ENCODE measurements around the gene MYO1F.
"Not testable (repeated sequence)": the region's sequence is repeated elsewhere in the genome, so short reads cannot be mapped to it uniquely, and the experiment has no call there.

Gene MYO1F

DNA sequence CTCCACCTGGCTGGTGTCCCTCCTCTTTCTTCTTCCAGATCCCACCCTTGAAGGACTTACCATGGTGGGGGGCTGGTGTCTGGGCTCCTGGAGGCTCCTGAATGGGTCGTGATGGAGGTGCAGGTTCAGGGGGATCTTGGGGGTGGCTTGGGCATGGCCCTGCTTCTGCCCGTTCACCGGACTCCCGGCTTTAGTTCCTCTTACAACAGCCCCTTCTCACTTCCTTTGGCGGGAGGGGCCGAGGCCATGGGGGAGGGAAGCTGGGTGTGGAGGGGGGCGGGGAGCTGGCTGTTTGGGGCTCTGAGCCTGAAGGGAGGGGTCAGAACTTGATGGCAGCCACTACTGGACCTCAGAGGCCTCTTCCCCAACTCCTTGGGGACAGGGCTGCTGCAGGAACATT is at the start of gene MYO1F:
TSS of gene MYO1F (minus strand) at position 196 of the 400 bp plus-strand sequence. CDS start at position 63, 133 bp downstream.
- Histone ChIP-seq H3K36me3 (ENCODE audit: control insufficient read depth, insufficient read depth, low read length) (no peaks in the 10 kb centered on the region), H3K27ac (no peak within 1 kb of the TSS), H2AFZ (no peak within 1 kb of the TSS), H3K4me3 (ENCODE audit: low read depth, low read length) (peak within 1 kb of the TSS; percentile 9), H3K4me2 (ENCODE audit: low read length) (no peak within 1 kb of the TSS), H3K79me2 (no peaks in the 10 kb centered on the region), H3K4me1 (no peaks in the 10 kb centered on the region), H3K9me3 (ENCODE audit: control insufficient read depth, low read length) (no peaks in the 10 kb centered on the region), H3K9ac (no peak within 1 kb of the TSS), H3K27me3 (ENCODE audit: control insufficient read depth, insufficient read depth, low read length) (no peaks in the 10 kb centered on the region)
- TF ChIP-seq, protein P1, sequence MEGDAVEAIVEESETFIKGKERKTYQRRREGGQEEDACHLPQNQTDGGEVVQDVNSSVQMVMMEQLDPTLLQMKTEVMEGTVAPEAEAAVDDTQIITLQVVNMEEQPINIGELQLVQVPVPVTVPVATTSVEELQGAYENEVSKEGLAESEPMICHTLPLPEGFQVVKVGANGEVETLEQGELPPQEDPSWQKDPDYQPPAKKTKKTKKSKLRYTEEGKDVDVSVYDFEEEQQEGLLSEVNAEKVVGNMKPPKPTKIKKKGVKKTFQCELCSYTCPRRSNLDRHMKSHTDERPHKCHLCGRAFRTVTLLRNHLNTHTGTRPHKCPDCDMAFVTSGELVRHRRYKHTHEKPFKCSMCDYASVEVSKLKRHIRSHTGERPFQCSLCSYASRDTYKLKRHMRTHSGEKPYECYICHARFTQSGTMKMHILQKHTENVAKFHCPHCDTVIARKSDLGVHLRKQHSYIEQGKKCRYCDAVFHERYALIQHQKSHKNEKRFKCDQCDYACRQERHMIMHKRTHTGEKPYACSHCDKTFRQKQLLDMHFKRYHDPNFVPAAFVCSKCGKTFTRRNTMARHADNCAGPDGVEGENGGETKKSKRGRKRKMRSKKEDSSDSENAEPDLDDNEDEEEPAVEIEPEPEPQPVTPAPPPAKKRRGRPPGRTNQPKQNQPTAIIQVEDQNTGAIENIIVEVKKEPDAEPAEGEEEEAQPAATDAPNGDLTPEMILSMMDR (IDR thresholded peaks at IDR 0.05), result no peak

DNA sequence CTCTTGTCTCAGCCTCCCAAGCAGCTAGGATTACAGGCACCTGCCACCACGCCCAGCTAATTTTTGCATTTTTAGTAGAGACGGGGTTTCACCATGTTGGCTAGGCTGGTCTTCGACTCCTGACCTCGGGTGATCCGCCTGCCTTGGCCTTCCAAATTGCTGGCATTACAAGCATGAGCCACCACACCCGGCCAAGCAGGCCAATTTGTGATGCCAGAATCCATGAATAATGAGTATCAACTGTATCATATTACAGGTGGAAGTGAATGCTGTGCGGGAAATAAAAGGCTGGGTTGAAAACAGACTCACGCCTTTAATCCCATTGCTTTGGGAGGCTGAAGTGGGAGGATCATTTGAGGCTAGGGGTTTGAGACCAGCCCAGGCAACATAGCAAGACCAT is 49.6 kb upstream of the MYO1F start:
- Histone ChIP-seq H3K4me1 (no peaks in the 10 kb centered on the region), H2AFZ (no peak overlapping the region), H3K9ac (no peak overlapping the region), H3K36me3 (ENCODE audit: control insufficient read depth, insufficient read depth, low read length) (no peaks in the 10 kb centered on the region), H3K79me2 (no peaks in the 10 kb centered on the region), H3K9me3 (ENCODE audit: control insufficient read depth, low read length) (no peaks in the 10 kb centered on the region), H3K4me3 (ENCODE audit: low read depth, low read length) (no peak overlapping the region), H3K27me3 (ENCODE audit: control insufficient read depth, insufficient read depth, low read length) (no peaks in the 10 kb centered on the region), H3K4me2 (ENCODE audit: low read length) (no peak overlapping the region), H3K27ac (no peak overlapping the region)
- TF ChIP-seq, protein P1 (IDR thresholded peaks at IDR 0.05), result no peak

DNA sequence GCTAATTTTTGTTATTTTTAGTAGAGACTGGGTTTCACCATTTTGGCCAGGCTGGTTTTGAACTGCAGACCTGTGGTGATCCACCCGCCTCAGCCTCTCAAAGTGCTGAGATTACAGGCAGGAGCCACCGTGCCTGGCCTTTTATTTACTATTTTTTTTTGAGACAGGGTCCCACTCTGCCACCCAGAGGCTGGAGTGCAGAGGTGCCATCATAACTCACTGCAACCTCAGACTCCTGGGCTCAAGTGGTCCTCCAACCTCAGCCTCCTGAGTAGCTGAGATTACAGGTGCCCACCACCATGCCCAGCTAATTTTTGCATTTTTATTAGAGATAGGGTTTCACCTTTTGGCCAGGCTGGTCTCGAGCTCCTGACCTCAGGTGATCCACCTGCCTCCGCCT is 45.6 kb upstream of the MYO1F start:
- not testable (repeated sequence) for H3K9ac ChIP-seq; H3K79me2 ChIP-seq; H3K9me3 ChIP-seq (ENCODE audit: control insufficient read depth, low read length); H3K4me3 ChIP-seq (ENCODE audit: low read depth, low read length); H3K4me1 ChIP-seq; H3K36me3 ChIP-seq (ENCODE audit: control insufficient read depth, insufficient read depth, low read length); H3K27me3 ChIP-seq (ENCODE audit: control insufficient read depth, insufficient read depth, low read length); H2AFZ ChIP-seq; H3K4me2 ChIP-seq (ENCODE audit: low read length); H3K27ac ChIP-seq

DNA sequence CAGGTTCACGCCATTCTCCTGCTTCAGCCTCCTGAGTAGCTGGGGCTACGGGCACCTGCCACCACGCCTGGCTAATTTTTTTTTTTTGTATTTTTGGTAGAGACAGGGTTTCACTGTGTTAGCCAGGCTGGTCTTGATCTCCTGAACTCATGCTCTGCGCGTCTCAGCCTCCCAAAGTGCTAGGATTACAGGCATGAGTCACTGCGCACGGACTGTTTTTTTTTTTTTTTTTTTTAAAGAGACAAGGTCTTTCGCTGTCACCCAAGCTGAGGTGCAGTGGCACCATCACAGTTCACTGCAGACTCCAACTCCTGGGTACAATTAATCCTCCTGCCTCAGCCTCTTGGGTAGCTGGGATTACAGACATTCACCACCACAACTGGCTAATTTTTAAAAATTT is 41.5 kb upstream of the MYO1F start:
- TF ChIP-seq, protein P1 (IDR thresholded peaks at IDR 0.05), result no peak
- no peaks in the 10 kb centered on the region for H3K9me3 ChIP-seq (ENCODE audit: control insufficient read depth, low read length)

DNA sequence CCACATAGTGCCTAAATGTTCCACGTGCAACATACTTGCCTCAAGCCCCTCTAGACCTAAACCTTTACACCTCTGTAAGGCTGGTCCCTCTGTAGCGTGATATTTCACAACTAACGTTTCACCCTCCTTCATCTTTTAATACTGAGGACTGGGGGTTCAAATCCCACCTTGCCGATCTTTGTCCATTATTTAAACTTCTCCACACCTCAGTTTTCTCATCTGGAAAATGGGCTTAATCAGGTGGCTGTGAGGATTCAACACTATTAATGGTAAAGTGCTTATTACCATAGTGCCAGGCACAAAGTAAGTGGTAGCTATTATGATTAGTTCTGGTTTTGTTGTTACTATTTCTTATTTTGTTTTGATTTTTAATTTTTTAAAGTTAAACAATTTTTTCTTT is 40.7 kb upstream of the MYO1F start:
- H3K9me3 ChIP-seq (ENCODE audit: control insufficient read depth, low read length), result no peaks in the 10 kb centered on the region
- no peaks in the 10 kb centered on the region for H3K79me2 ChIP-seq
- no peaks in the 10 kb centered on the region for H3K36me3 ChIP-seq (ENCODE audit: control insufficient read depth, insufficient read depth, low read length)
- H3K27ac ChIP-seq, result no peak overlapping the region
- H3K4me1 ChIP-seq, result no peaks in the 10 kb centered on the region
- TF ChIP-seq, protein P1 (IDR thresholded peaks at IDR 0.05), result no peak
- H3K4me2 ChIP-seq (ENCODE audit: low read length), result no peak overlapping the region
- H3K9ac ChIP-seq, result no peak overlapping the region
- H2AFZ ChIP-seq, result no peak overlapping the region
- no peak overlapping the region for H3K4me3 ChIP-seq (ENCODE audit: low read depth, low read length)
- H3K27me3 ChIP-seq (ENCODE audit: control insufficient read depth, insufficient read depth, low read length), result no peaks in the 10 kb centered on the region

More for the DNA sequence above, 41.5 kb upstream of the MYO1F start:
- H3K4me1 ChIP-seq, result no peaks in the 10 kb centered on the region
- no peaks in the 10 kb centered on the region for H3K79me2 ChIP-seq
- H3K27me3 ChIP-seq (ENCODE audit: control insufficient read depth, insufficient read depth, low read length), result no peaks in the 10 kb centered on the region
- H3K9ac ChIP-seq, result no peak overlapping the region
- no peak overlapping the region for H3K27ac ChIP-seq
- no peak overlapping the region for H3K4me2 ChIP-seq (ENCODE audit: low read length)
- H3K36me3 ChIP-seq (ENCODE audit: control insufficient read depth, insufficient read depth, low read length), result no peaks in the 10 kb centered on the region
- no peak overlapping the region for H2AFZ ChIP-seq
- H3K4me3 ChIP-seq (ENCODE audit: low read depth, low read length), result no peak overlapping the region

DNA sequence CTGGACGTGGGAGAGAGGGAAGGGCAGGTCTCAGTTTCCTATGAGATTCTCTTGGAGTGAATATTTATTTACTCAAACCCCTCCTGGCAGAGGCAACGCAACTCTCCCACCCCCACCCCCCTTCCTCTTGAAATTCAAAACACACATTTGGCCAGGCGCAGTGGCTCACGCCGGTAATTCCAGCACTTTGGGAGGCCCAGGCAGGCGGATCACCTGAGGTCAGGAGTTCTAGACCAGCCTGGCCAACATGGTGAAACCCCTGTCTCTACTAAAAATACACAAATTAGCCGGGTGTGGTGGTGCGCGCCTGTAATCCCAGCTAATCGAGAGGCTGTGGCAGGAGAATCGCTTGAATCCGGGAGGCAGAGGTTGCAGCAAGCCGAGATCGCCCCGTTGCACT is 40.1 kb upstream of the MYO1F start:
- H3K4me3 ChIP-seq (ENCODE audit: low read depth, low read length); H2AFZ ChIP-seq; H3K9ac ChIP-seq; H3K27me3 ChIP-seq (ENCODE audit: control insufficient read depth, insufficient read depth, low read length); H3K36me3 ChIP-seq (ENCODE audit: control insufficient read depth, insufficient read depth, low read length); H3K9me3 ChIP-seq (ENCODE audit: control insufficient read depth, low read length); H3K4me1 ChIP-seq; H3K79me2 ChIP-seq; H3K27ac ChIP-seq; H3K4me2 ChIP-seq (ENCODE audit: low read length): not testable (repeated sequence)

Measured in parathyroid adenoma (tissue), 2 donors.